Naive thymus-derived CD8-positive, alpha-beta T cell (primary cell): ENCODE data around the gene MIOX. TPM values are rescaled to one million over a fixed set of nuclear protein-coding genes. Genes with fewer than 3 reads are reported as not detected.
A peak's percentile ranks its signal among the peaks of the same experiment; 100 is the strongest.

Experiments
- ATAC-seq, 2 donors: fragments of 150-1000 bp; cut with Tn5 transposase in 1 of 2; sonication (Bioruptor Pico), chemical (Tn5 transposase) in 1 of 2; 1 replicate in 1 of 2; 2 replicates in 1 of 2; pipeline ENCODE4 v1.10.0; 2021; ENCODE audit warnings: mild to moderate bottlenecking in 2 of 2, moderate library complexity in 2 of 2
- POLR2A ChIA-PET: fragments of 350-600 bp; sonication (Branson Sonifier 250); formaldehyde crosslinking; loops from one replicate; lab custom pipeline; 2021; ENCODE audit warnings: antibody characterized with exemption; lab: Charles Lee
- DNase-seq, 10 donors: peaks; one replicate each; pipeline versions ENCODE4 v3.0.0 to v3.0.0-alpha.2; 2020 to 2022
- H3K27ac Mint-ChIP-seq, 10 donors: one replicate each; pipeline ENCODE4 v1.8.0; 2020 to 2022; ENCODE audit warnings: mild to moderate bottlenecking in 10 of 10, mixed read lengths in 10 of 10, moderate library complexity in 4 of 10, inconsistent platforms in 1 of 10
- H3K27me3 Mint-ChIP-seq, 5 donors: one replicate each; pipeline ENCODE4 v1.8.0; 2021 to 2022; ENCODE audit warnings: mixed read lengths in 5 of 5
- H3K36me3 Mint-ChIP-seq, 3 donors: one replicate each; pipeline ENCODE4 v1.8.0; 2020 to 2022; ENCODE audit warnings: mixed read lengths in 3 of 3, mild to moderate bottlenecking in 2 of 3, inconsistent platforms in 1 of 3
- H3K4me1 Mint-ChIP-seq, 4 donors: one replicate each; pipeline ENCODE4 v1.8.0; 2021 to 2022; ENCODE audit warnings: mixed read lengths in 4 of 4
- H3K4me3 Mint-ChIP-seq, 10 donors: one replicate each; pipeline ENCODE4 v1.8.0; 2020 to 2022; ENCODE audit warnings: mild to moderate bottlenecking in 10 of 10, mixed read lengths in 10 of 10, moderate library complexity in 6 of 10, inconsistent platforms in 1 of 10
- H3K9me3 Mint-ChIP-seq, 9 donors: one replicate each; pipeline ENCODE4 v1.8.0; 2020 to 2022; ENCODE audit warnings: mixed read lengths in 9 of 9, mild to moderate bottlenecking in 3 of 9, inconsistent platforms in 1 of 9, moderate library complexity in 1 of 9
- polyA plus RNA-seq, 3 donors: library from polyadenylated mRNA; unstranded; fragments of 300-500 nt; fragmentation: Illumina TruSeq; gene quantifications; one replicate each; pipeline ENCODE4 v1.2.3, GENCODE V29; 2021
- total RNA-seq, 8 experiments: library from RNA in 2 of 8; stranded (reverse) in 2 of 8; gene quantifications; one replicate each; pipeline ENCODE4 v1.2.3 and lab custom pipeline; 2021 to 2026

The MIOX gene
- total and polyA plus RNA-seq, 5 experiments from 2014 or later, result 0.39 to 0.52 TPM; not detected in 3

GRCh38 chr22:50522806-50523438 lies 36.3 kb downstream of the MIOX start:
- Mint-ChIP-seq H3K36me3 (peaks cover 0 to 24% (median 1%) of the 10 kb centered on the region in 3 donors), H3K27me3 (no peaks in the 10 kb centered on the region), H3K4me3 (peak overlapping the region in 6 of 10 donors; percentile 22 to 58 (median 44)), H3K9me3 (no peaks in the 10 kb centered on the region), H3K27ac (no peak overlapping the region), H3K4me1 (peaks cover 14 to 28% (median 22%) of the 10 kb centered on the region in 4 donors)
- POLR2A ChIA-PET, result interaction anchor here (1.2 to 5.6 kb wide), 5 partner anchors 15 to 180 kb away, joined by 3 to 128 read pairs (median 3); partner anchors contain the start of genes KLHDC7B, LMF2, NCAPH2 and PPP6R2
- DNase-seq (no peak), ATAC-seq (no peak)

- H3K4me3 Mint-ChIP-seq, result peak overlapping the region in 6 of 10 donors; percentile 22 to 58 (median 47)
- DNase-seq (no peak), ATAC-seq (no peak)
- peak overlapping the region in 1 of 10 donors; percentile 13 for H3K27ac Mint-ChIP-seq
- H3K27me3 Mint-ChIP-seq, result no peaks in the 10 kb centered on the region
- H3K4me1 Mint-ChIP-seq, result peaks cover 16 to 33% (median 27%) of the 10 kb centered on the region in 4 donors
- POLR2A ChIA-PET, result interaction anchor here (1.2 to 5.6 kb wide), 3 partner anchors 15 to 180 kb away, joined by 3 to 128 read pairs (median 3); partner anchors contain the start of genes KLHDC7B, LMF2, NCAPH2 and PPP6R2
- peaks cover 0 to 24% (median 1%) of the 10 kb centered on the region in 3 donors for H3K36me3 Mint-ChIP-seq
- no peaks in the 10 kb centered on the region for H3K9me3 Mint-ChIP-seq
These were observed 36.8 kb downstream of the MIOX start for GRCh38 chr22:50523458-50523805.

- DNase-seq, result no peak
- Mint-ChIP-seq H3K4me3 (peak overlapping the region; percentile 72 to 91 (median 86)), H3K27me3 (no peaks in the 10 kb centered on the region), H3K27ac (peak overlapping the region; percentile 70 to 94 (median 88)), H3K9me3 (no peaks in the 10 kb centered on the region), H3K4me1 (peaks cover 18 to 38% (median 32%) of the 10 kb centered on the region in 4 donors), H3K36me3 (peaks cover 0 to 19% (median 0%) of the 10 kb centered on the region in 3 donors)
- no peak for ATAC-seq
- POLR2A ChIA-PET, result interaction anchor here (0.8 to 6.6 kb wide), 7 partner anchors 14 to 272 kb away, joined by 3 to 128 read pairs (median 13); partner anchors contain the start of genes CHKB, HDAC10, LMF2 and NCAPH2
These were observed 37.4 kb downstream of the MIOX start for GRCh38 chr22:50523806-50524675.

- Mint-ChIP-seq H3K4me3 (peak overlapping the region; percentile 72 to 91 (median 86)), H3K4me1 (peaks cover 18 to 40% (median 32%) of the 10 kb centered on the region in 4 donors), H3K27me3 (no peaks in the 10 kb centered on the region), H3K27ac (peak overlapping the region; percentile 70 to 94 (median 88)), H3K9me3 (no peaks in the 10 kb centered on the region), H3K36me3 (peaks cover 0 to 14% (median 0%) of the 10 kb centered on the region in 3 donors)
- DNase-seq (no peak), ATAC-seq (no peak)
- POLR2A ChIA-PET, result interaction anchor here (0.7 to 6.6 kb wide), 20 partner anchors 10 to 541 kb away, joined by 3 to 128 read pairs (median 12); partner anchors contain the start of genes CHKB, HDAC10, KLHDC7B and LMF2
These were observed 38.0 kb downstream of the MIOX start for GRCh38 chr22:50524676-50525103.

GRCh38 chr22:50525104-50525857 lies 38.6 kb downstream of the MIOX start, which contains the start of gene SCO2:
Gene SCO2, minus strand, starts transcription at chr22:50525598. Its CDS starts 1,187 bp downstream, at chr22:50524411.
- H3K27ac Mint-ChIP-seq, result peak within 1 kb of the TSS; percentile 70 to 94 (median 88)
- H3K9me3 Mint-ChIP-seq, result no peaks in the 10 kb centered on the region
- POLR2A ChIA-PET, result interaction anchor here (0.6 to 6.6 kb wide), 34 partner anchors 8 to 542 kb away, joined by 3 to 128 read pairs (median 6); partner anchors contain the start of genes ARSA, CHKB, CPT1B and HDAC10
- H3K4me3 Mint-ChIP-seq, result peak within 1 kb of the TSS; percentile 72 to 91 (median 86)
- peaks cover 0 to 8% (median 0%) of the 10 kb centered on the region in 3 donors for H3K36me3 Mint-ChIP-seq
- ATAC-seq, result peak; percentile 71 to 79
- H3K27me3 Mint-ChIP-seq, result no peaks in the 10 kb centered on the region
- H3K4me1 Mint-ChIP-seq, result peaks cover 18 to 41% (median 32%) of the 10 kb centered on the region in 4 donors
- DNase-seq, result peak; percentile 95 to 99 (median 98)

GRCh38 chr22:50525858-50526107 lies 39.1 kb downstream of the MIOX start:
- H3K9me3 Mint-ChIP-seq, result no peaks in the 10 kb centered on the region
- peaks cover 19 to 41% (median 34%) of the 10 kb centered on the region in 4 donors for H3K4me1 Mint-ChIP-seq
- H3K27ac Mint-ChIP-seq, result peak overlapping the region in 9 of 10 donors; percentile 41 to 88 (median 84)
- no peak for ATAC-seq
- DNase-seq, result no peak
- peaks cover 0 to 6% (median 0%) of the 10 kb centered on the region in 3 donors for H3K36me3 Mint-ChIP-seq
- peak overlapping the region; percentile 60 to 91 (median 82) for H3K4me3 Mint-ChIP-seq
- H3K27me3 Mint-ChIP-seq, result peaks cover 0 to 1% (median 0%) of the 10 kb centered on the region in 5 donors
- POLR2A ChIA-PET, result interaction anchor here (0.6 to 6.6 kb wide), 34 partner anchors 9 to 334 kb away, joined by 3 to 128 read pairs (median 6); partner anchors contain the start of genes ARSA, CHKB, CPT1B and HDAC10

- H3K9me3 Mint-ChIP-seq, result no peaks in the 10 kb centered on the region
- peak overlapping the region in 8 of 10 donors; percentile 69 to 94 (median 76) for H3K27ac Mint-ChIP-seq
- peak overlapping the region; percentile 59 to 85 (median 72) for H3K4me3 Mint-ChIP-seq
- DNase-seq, result peak; percentile 69 to 86 (median 76)
- POLR2A ChIA-PET, result interaction anchor here (0.6 to 6.6 kb wide), 32 partner anchors 9 to 334 kb away, joined by 3 to 128 read pairs (median 6); partner anchors contain the start of genes ARSA, CHKB, CPT1B and HDAC10
- H3K27me3 Mint-ChIP-seq, result peaks cover 0 to 3% (median 0%) of the 10 kb centered on the region in 5 donors
- ATAC-seq, result peak; percentile 43 to 47
- peaks cover 0 to 6% (median 0%) of the 10 kb centered on the region in 3 donors for H3K36me3 Mint-ChIP-seq
- H3K4me1 Mint-ChIP-seq, result peaks cover 21 to 45% (median 37%) of the 10 kb centered on the region in 4 donors
These were observed 39.6 kb downstream of the MIOX start for GRCh38 chr22:50526108-50526833.

- Mint-ChIP-seq H3K4me1 (peaks cover 21 to 45% (median 38%) of the 10 kb centered on the region in 4 donors), H3K27me3 (peaks cover 0 to 3% (median 0%) of the 10 kb centered on the region in 5 donors), H3K9me3 (no peaks in the 10 kb centered on the region), H3K27ac (peak overlapping the region; percentile 63 to 94 (median 78)), H3K4me3 (peak overlapping the region; percentile 59 to 85 (median 72)), H3K36me3 (peaks cover 0 to 4% (median 0%) of the 10 kb centered on the region in 3 donors)
- POLR2A ChIA-PET, result interaction anchor here (0.6 to 6.6 kb wide), 11 partner anchors 11 to 336 kb away, joined by 3 to 128 read pairs (median 11); partner anchors contain the start of genes LMF2, NCAPH2 and SYCE3
- DNase-seq (no peak), ATAC-seq (no peak)
These were observed 40.5 kb downstream of the MIOX start for GRCh38 chr22:50526834-50527801.

- DNase-seq (peak in 1 of 10 donors; percentile 34), ATAC-seq (no peak)
- H3K36me3 Mint-ChIP-seq, result no peaks in the 10 kb centered on the region
- POLR2A ChIA-PET, result interaction anchor here (0.6 to 6.6 kb wide), 9 partner anchors 10 to 337 kb away, joined by 3 to 121 read pairs (median 7); partner anchors contain the start of genes KLHDC7B, LMF2, NCAPH2 and SYCE3
- no peaks in the 10 kb centered on the region for H3K9me3 Mint-ChIP-seq
- peaks cover 23 to 47% (median 41%) of the 10 kb centered on the region in 4 donors for H3K4me1 Mint-ChIP-seq
- peaks cover 0 to 7% (median 0%) of the 10 kb centered on the region in 5 donors for H3K27me3 Mint-ChIP-seq
- peak overlapping the region; percentile 58 to 90 (median 75) for H3K4me3 Mint-ChIP-seq
- peak overlapping the region; percentile 62 to 94 (median 78) for H3K27ac Mint-ChIP-seq
These were observed 41.4 kb downstream of the MIOX start for GRCh38 chr22:50527921-50528681.
